ENCODE data around the gene MGLL. TPM values are rescaled to one million over a fixed set of nuclear protein-coding genes. Genes with fewer than 3 reads are reported as not detected.

Gene MGLL
- polyA plus RNA-seq, 2 donors: 78.0 to 99.1 TPM

GRCh38 chr3:127750226-127751031 lies 71.9 kb downstream of the MGLL start:
- H3K27me3 ChIP-seq (ENCODE audit: control insufficient read depth in 1 of 2, insufficient read depth in 2 of 2, low read length in 2 of 2): no peaks in the 10 kb centered on the region
- 82 to 83% methylated on average over 12 of the region's 12 CpGs for WGBS, 2 donors
- no peak overlapping the region for H3K27ac ChIP-seq (ENCODE audit: low read depth in 2 of 2, low read length in 1 of 2)
- H3K36me3 ChIP-seq (ENCODE audit: control insufficient read depth in 2 of 2, insufficient read depth in 2 of 2, low read length in 1 of 2): peaks cover 0 to 3% of the 10 kb centered on the region in 2 donors
- no peak overlapping the region for H3K4me3 ChIP-seq (ENCODE audit: low read depth in 1 of 2, low read length in 2 of 2)
- peaks cover 2 to 17% of the 10 kb centered on the region in 2 donors for H3K4me1 ChIP-seq (ENCODE audit: control insufficient read depth in 2 of 2, insufficient read depth in 2 of 2, low read length in 1 of 2)
- no peaks in the 10 kb centered on the region for H3K9me3 ChIP-seq (ENCODE audit: control insufficient read depth in 2 of 2, insufficient read depth in 1 of 2, low read depth in 1 of 2, low read length in 1 of 2)

DNA sequence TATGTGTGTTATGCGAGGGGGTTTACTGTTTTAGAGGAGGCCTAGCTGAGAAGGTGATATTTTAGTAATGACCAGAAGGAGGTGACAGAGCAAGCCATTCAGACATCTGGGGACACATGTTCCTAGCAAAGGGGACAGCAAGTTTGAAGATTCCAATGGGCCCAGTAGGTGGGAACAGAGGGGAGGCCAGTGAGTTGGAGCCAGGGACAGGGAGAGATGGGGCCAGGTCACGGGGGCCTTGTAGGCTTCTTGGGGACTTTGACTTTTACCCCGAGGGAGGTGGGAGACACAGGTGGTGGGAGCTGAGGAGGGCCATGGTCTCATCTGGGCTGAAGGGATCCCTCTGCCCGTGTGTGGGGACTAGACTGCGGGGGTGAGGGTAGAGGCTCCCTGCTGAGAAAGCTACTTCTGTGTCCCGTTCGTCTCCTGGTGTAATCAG lies 72.5 kb downstream of the MGLL start:
- Histone ChIP-seq H3K4me3 (ENCODE audit: low read depth in 1 of 2, low read length in 2 of 2) (no peak overlapping the region), H3K9me3 (ENCODE audit: control insufficient read depth in 2 of 2, insufficient read depth in 1 of 2, low read depth in 1 of 2, low read length in 1 of 2) (no peaks in the 10 kb centered on the region), H3K27ac (ENCODE audit: low read depth in 2 of 2, low read length in 1 of 2) (no peak overlapping the region), H3K4me1 (ENCODE audit: control insufficient read depth in 2 of 2, insufficient read depth in 2 of 2, low read length in 1 of 2) (peaks cover 2 to 17% of the 10 kb centered on the region in 2 donors), H3K36me3 (ENCODE audit: control insufficient read depth in 2 of 2, insufficient read depth in 2 of 2, low read length in 1 of 2) (peaks cover 0 to 3% of the 10 kb centered on the region in 2 donors), H3K27me3 (ENCODE audit: control insufficient read depth in 1 of 2, insufficient read depth in 2 of 2, low read length in 2 of 2) (no peaks in the 10 kb centered on the region)
- 87 to 88% methylated on average over 7 of the region's 7 CpGs for WGBS, 2 donors

DNA sequence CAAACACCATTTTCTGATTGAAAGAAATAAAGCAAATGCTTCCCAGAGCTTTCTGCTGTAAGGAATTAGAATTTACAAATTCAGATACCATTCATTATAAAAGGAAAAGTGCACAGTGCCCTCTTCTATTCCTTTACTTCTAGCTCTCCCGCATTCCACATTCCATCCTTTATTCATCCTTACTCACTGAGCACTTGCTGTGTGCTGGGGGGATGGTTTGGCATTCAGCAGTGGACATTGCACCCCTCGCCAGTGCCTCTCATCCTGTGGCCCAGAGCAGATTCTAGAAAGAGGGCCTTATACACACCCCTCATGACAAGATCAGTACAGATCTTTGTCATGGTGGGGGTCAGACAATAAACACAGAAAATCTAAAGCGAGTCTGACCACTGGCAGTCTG lies 73.0 kb downstream of the MGLL start:
- WGBS, 2 donors: 86 to 91% methylated on average over 3 of the region's 3 CpGs
- H3K36me3 ChIP-seq (ENCODE audit: control insufficient read depth in 2 of 2, insufficient read depth in 2 of 2, low read length in 1 of 2): peaks cover 0 to 3% of the 10 kb centered on the region in 2 donors
- no peak overlapping the region for H3K27ac ChIP-seq (ENCODE audit: low read depth in 2 of 2, low read length in 1 of 2)
- H3K4me1 ChIP-seq (ENCODE audit: control insufficient read depth in 2 of 2, insufficient read depth in 2 of 2, low read length in 1 of 2): peaks cover 2 to 17% of the 10 kb centered on the region in 2 donors
- no peak overlapping the region for H3K4me3 ChIP-seq (ENCODE audit: low read depth in 1 of 2, low read length in 2 of 2)
- H3K9me3 ChIP-seq (ENCODE audit: control insufficient read depth in 2 of 2, insufficient read depth in 1 of 2, low read depth in 1 of 2, low read length in 1 of 2): no peaks in the 10 kb centered on the region
- H3K27me3 ChIP-seq (ENCODE audit: control insufficient read depth in 1 of 2, insufficient read depth in 2 of 2, low read length in 2 of 2): no peaks in the 10 kb centered on the region

DNA sequence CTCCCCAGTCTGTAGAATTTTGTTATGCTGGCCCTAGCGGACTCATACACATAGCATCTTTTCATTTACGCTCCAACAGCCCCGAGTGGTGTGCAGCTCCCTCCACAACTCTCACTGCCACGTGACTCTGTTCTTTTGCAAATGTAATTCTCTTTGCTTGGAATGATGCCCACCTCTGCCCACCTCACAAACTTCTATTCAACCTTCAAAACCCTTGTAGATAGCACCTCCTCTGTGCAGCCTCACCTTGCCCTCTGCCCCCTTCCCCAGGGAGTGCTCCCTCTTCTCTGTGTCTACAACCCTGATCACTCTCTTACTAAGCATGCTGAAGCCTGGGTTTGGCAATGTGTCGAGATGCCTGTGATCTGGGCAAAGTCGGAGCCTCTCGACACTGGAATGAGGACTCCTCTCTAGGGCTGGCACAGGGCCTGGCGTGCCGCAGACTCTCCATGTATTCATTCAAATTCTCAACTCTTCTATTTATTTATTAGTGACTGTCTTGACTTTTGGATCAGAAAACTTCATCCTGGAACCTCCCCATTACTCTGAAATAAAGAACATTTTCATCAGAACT lies 73.5 kb downstream of the MGLL start:
- Histone ChIP-seq H3K9me3 (ENCODE audit: control insufficient read depth in 2 of 2, insufficient read depth in 1 of 2, low read depth in 1 of 2, low read length in 1 of 2) (no peaks in the 10 kb centered on the region), H3K4me1 (ENCODE audit: control insufficient read depth in 2 of 2, insufficient read depth in 2 of 2, low read length in 1 of 2) (peaks cover 2 to 16% of the 10 kb centered on the region in 2 donors), H3K27ac (ENCODE audit: low read depth in 2 of 2, low read length in 1 of 2) (peak overlapping the region; percentile 19 to 52), H3K27me3 (ENCODE audit: control insufficient read depth in 1 of 2, insufficient read depth in 2 of 2, low read length in 2 of 2) (no peaks in the 10 kb centered on the region), H3K36me3 (ENCODE audit: control insufficient read depth in 2 of 2, insufficient read depth in 2 of 2, low read length in 1 of 2) (peaks cover 0 to 3% of the 10 kb centered on the region in 2 donors), H3K4me3 (ENCODE audit: low read depth in 1 of 2, low read length in 2 of 2) (no peak overlapping the region)
- 74 to 77% methylated on average over 9 of the region's 9 CpGs for WGBS, 2 donors

GRCh38 chr3:127747751-127748521 lies 74.4 kb downstream of the MGLL start:
- WGBS, 2 donors: 26 to 28% methylated on average over 16 of the region's 16 CpGs
- peaks cover 2 to 15% of the 10 kb centered on the region in 2 donors for H3K4me1 ChIP-seq (ENCODE audit: control insufficient read depth in 2 of 2, insufficient read depth in 2 of 2, low read length in 1 of 2)
- H3K27ac ChIP-seq (ENCODE audit: low read depth in 2 of 2, low read length in 1 of 2): peak overlapping the region; percentile 30 to 64

DNA sequence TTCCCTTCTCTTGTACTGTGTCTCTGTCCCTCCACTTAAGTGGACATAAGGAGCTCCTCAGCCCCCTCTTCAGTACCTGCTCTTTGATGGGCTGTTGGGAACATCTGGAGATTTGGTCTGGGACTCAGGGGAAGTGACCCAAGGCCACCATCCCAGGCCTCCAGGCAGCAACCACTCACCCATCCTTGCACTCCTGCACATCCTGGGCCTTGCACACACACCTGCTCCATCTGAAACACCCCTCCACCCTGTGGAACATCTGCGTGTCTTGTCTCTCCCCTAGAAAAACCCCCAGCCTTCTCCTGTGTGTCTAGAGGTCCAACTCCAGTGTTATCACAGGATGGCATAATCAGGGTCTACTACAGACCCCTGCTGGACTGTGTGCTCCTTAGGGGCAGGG lies 75.2 kb downstream of the MGLL start:
- Histone ChIP-seq H3K4me1 (ENCODE audit: control insufficient read depth in 2 of 2, insufficient read depth in 2 of 2, low read length in 1 of 2) (peaks cover 2 to 15% of the 10 kb centered on the region in 2 donors), H3K36me3 (ENCODE audit: control insufficient read depth in 2 of 2, insufficient read depth in 2 of 2, low read length in 1 of 2) (no peaks in the 10 kb centered on the region), H3K27ac (ENCODE audit: low read depth in 2 of 2, low read length in 1 of 2) (peak overlapping the region; percentile 21 to 64), H3K9me3 (ENCODE audit: control insufficient read depth in 2 of 2, insufficient read depth in 1 of 2, low read depth in 1 of 2, low read length in 1 of 2) (no peaks in the 10 kb centered on the region), H3K4me3 (ENCODE audit: low read depth in 1 of 2, low read length in 2 of 2) (no peak overlapping the region), H3K27me3 (ENCODE audit: control insufficient read depth in 1 of 2, insufficient read depth in 2 of 2, low read length in 2 of 2) (no peaks in the 10 kb centered on the region)
- 84 to 95% methylated on average over 1 of the region's 1 CpG for WGBS, 2 donors

More at GRCh38 chr3:127747751-127748521, 74.4 kb downstream of the MGLL start:
- H3K9me3 ChIP-seq (ENCODE audit: control insufficient read depth in 2 of 2, insufficient read depth in 1 of 2, low read depth in 1 of 2, low read length in 1 of 2): no peaks in the 10 kb centered on the region
- no peaks in the 10 kb centered on the region for H3K27me3 ChIP-seq (ENCODE audit: control insufficient read depth in 1 of 2, insufficient read depth in 2 of 2, low read length in 2 of 2)
- H3K36me3 ChIP-seq (ENCODE audit: control insufficient read depth in 2 of 2, insufficient read depth in 2 of 2, low read length in 1 of 2): no peaks in the 10 kb centered on the region
- H3K4me3 ChIP-seq (ENCODE audit: low read depth in 1 of 2, low read length in 2 of 2): no peak overlapping the region

DNA sequence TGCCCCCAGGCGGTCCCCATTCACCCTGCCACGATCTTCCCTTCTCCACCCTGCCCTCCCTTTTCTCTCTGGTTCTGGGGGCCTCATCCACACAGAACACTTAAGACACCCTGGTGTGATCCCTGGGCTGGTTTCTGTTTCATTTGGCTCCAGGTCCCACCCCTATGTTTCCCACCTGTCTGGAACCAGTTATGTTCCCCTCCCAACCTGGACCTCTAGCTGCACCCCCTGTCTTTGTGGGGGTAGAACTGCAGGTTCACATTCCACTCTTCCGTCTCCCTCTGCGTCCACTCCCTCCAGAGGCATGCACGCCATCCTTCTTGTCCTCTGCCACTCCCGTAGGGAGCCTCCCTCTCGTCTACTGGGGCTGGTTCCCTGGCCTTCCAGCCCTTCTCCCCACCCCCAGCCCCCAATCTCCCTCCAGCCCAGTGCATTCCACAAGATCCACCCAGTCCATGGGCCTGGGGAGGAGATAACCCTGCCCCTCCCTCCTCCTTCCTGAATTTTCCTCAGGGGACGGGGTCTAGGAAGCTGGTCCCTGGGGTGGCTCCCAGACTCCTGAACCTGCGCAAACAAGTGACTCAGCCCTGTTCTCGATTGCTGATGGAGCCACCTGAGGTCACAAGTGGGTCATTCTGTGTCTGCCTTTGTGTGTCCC lies 75.8 kb downstream of the MGLL start:
- WGBS, 2 donors: 75 to 79% methylated on average over 10 of the region's 10 CpGs
- H3K4me3 ChIP-seq (ENCODE audit: low read depth in 1 of 2, low read length in 2 of 2): no peak overlapping the region
- H3K4me1 ChIP-seq (ENCODE audit: control insufficient read depth in 2 of 2, insufficient read depth in 2 of 2, low read length in 1 of 2): peaks cover 2 to 15% of the 10 kb centered on the region in 2 donors
- H3K9me3 ChIP-seq (ENCODE audit: control insufficient read depth in 2 of 2, insufficient read depth in 1 of 2, low read depth in 1 of 2, low read length in 1 of 2): no peaks in the 10 kb centered on the region
- peak overlapping the region; percentile 21 to 64 for H3K27ac ChIP-seq (ENCODE audit: low read depth in 2 of 2, low read length in 1 of 2)
- H3K36me3 ChIP-seq (ENCODE audit: control insufficient read depth in 2 of 2, insufficient read depth in 2 of 2, low read length in 1 of 2): no peaks in the 10 kb centered on the region
- H3K27me3 ChIP-seq (ENCODE audit: control insufficient read depth in 1 of 2, insufficient read depth in 2 of 2, low read length in 2 of 2): no peaks in the 10 kb centered on the region

- 89 to 92% methylated on average over 11 of the region's 11 CpGs for WGBS, 2 donors
These were observed 76.5 kb downstream of the MGLL start for GRCh38 chr3:127745656-127746399.

More at GRCh38 chr3:127745656-127746399, 76.5 kb downstream of the MGLL start:
- H3K9me3 ChIP-seq (ENCODE audit: control insufficient read depth in 2 of 2, insufficient read depth in 1 of 2, low read depth in 1 of 2, low read length in 1 of 2): no peaks in the 10 kb centered on the region
- H3K36me3 ChIP-seq (ENCODE audit: control insufficient read depth in 2 of 2, insufficient read depth in 2 of 2, low read length in 1 of 2): no peaks in the 10 kb centered on the region
- peak overlapping the region in 1 of 2 donors; percentile 13 for H3K27ac ChIP-seq (ENCODE audit: low read depth in 2 of 2, low read length in 1 of 2)
- no peaks in the 10 kb centered on the region for H3K27me3 ChIP-seq (ENCODE audit: control insufficient read depth in 1 of 2, insufficient read depth in 2 of 2, low read length in 2 of 2)
- H3K4me3 ChIP-seq (ENCODE audit: low read depth in 1 of 2, low read length in 2 of 2): no peak overlapping the region
- peaks cover 5 to 12% of the 10 kb centered on the region in 2 donors for H3K4me1 ChIP-seq (ENCODE audit: control insufficient read depth in 2 of 2, insufficient read depth in 2 of 2, low read length in 1 of 2)

Measured in esophagus (tissue), 2 donors.